Measurements from ENCODE around the gene ZBTB21.
"Not testable (repeated sequence)": the region's sequence is repeated elsewhere in the genome, so short reads cannot be mapped to it uniquely, and the experiment has no call there.

Gene ZBTB21

GRCh38 chr21:41960386-41960785 is 49.8 kb downstream of the ZBTB21 start:
- DNase-seq (ENCODE audit: low read depth, low spot score) = no peak
- Histone ChIP-seq H3K27ac (ENCODE audit: low read length) (no peak overlapping the region), H3K4me1 (ENCODE audit: control insufficient read depth, insufficient read depth, low read length) (no peaks in the 10 kb centered on the region; the same call in 1 of the 2 replicates), H3K27me3 (ENCODE audit: control insufficient read depth, insufficient read depth, low read length) (no peaks in the 10 kb centered on the region), H3K36me3 (ENCODE audit: control insufficient read depth, insufficient read depth, low read length) (no peaks in the 10 kb centered on the region), H3K9me3 (ENCODE audit: control insufficient read depth, insufficient read depth, low read length) (no peaks in the 10 kb centered on the region), H3K4me3 (ENCODE audit: low read length) (no peak overlapping the region)
- no CpG with 5 or more reads among the region's 8 CpGs for WGBS (ENCODE audit: insufficient coverage, insufficient read length)

- not testable (repeated sequence) for H3K36me3 ChIP-seq (ENCODE audit: control insufficient read depth, insufficient read depth, low read length); DNase-seq (ENCODE audit: low read depth, low spot score); H3K27ac ChIP-seq (ENCODE audit: low read length); H3K4me3 ChIP-seq (ENCODE audit: low read length); H3K9me3 ChIP-seq (ENCODE audit: control insufficient read depth, insufficient read depth, low read length); H3K4me1 ChIP-seq (ENCODE audit: control insufficient read depth, insufficient read depth, low read length); H3K27me3 ChIP-seq (ENCODE audit: control insufficient read depth, insufficient read depth, low read length)
- WGBS (ENCODE audit: insufficient coverage, insufficient read length) = no CpG with 5 or more reads among the region's 11 CpGs
Measured at GRCh38 chr21:41959697-41960096, 50.5 kb downstream of the ZBTB21 start.

- no peak for DNase-seq (ENCODE audit: low read depth, low spot score)
- H3K36me3 ChIP-seq (ENCODE audit: control insufficient read depth, insufficient read depth, low read length) = no peaks in the 10 kb centered on the region
- no CpG with 5 or more reads among the region's 16 CpGs for WGBS (ENCODE audit: insufficient coverage, insufficient read length)
- H3K4me3 ChIP-seq (ENCODE audit: low read length) = no peak overlapping the region
- peaks cover 4% of the 10 kb centered on the region for H3K4me1 ChIP-seq (ENCODE audit: control insufficient read depth, insufficient read depth, low read length)
- no peaks in the 10 kb centered on the region for H3K9me3 ChIP-seq (ENCODE audit: control insufficient read depth, insufficient read depth, low read length)
- H3K27ac ChIP-seq (ENCODE audit: low read length) = no peak overlapping the region
- H3K27me3 ChIP-seq (ENCODE audit: control insufficient read depth, insufficient read depth, low read length) = no peaks in the 10 kb centered on the region
Measured at GRCh38 chr21:41958886-41959563, 51.1 kb downstream of the ZBTB21 start.

GRCh38 chr21:41957991-41958766 is 52.0 kb downstream of the ZBTB21 start:
- Histone ChIP-seq H3K27ac (ENCODE audit: low read length) (no peak overlapping the region), H3K4me3 (ENCODE audit: low read length) (no peak overlapping the region), H3K9me3 (ENCODE audit: control insufficient read depth, insufficient read depth, low read length) (no peaks in the 10 kb centered on the region), H3K36me3 (ENCODE audit: control insufficient read depth, insufficient read depth, low read length) (no peaks in the 10 kb centered on the region; the same call in 1 of the 2 replicates), H3K27me3 (ENCODE audit: control insufficient read depth, insufficient read depth, low read length) (no peaks in the 10 kb centered on the region), H3K4me1 (ENCODE audit: control insufficient read depth, insufficient read depth, low read length) (peaks cover 4% of the 10 kb centered on the region)
- no CpG with 5 or more reads among the region's 24 CpGs for WGBS (ENCODE audit: insufficient coverage, insufficient read length)
- DNase-seq (ENCODE audit: low read depth, low spot score) = no peak

GRCh38 chr21:41956926-41957729 is 53.0 kb downstream of the ZBTB21 start:
- Histone ChIP-seq H3K27me3 (ENCODE audit: control insufficient read depth, insufficient read depth, low read length) (peaks cover 4% of the 10 kb centered on the region; the same call in 1 of the 2 replicates), H3K36me3 (ENCODE audit: control insufficient read depth, insufficient read depth, low read length) (no peaks in the 10 kb centered on the region; the same call in 1 of the 2 replicates), H3K27ac (ENCODE audit: low read length) (no peak overlapping the region), H3K4me1 (ENCODE audit: control insufficient read depth, insufficient read depth, low read length) (peaks cover 4% of the 10 kb centered on the region), H3K4me3 (ENCODE audit: low read length) (no peak overlapping the region), H3K9me3 (ENCODE audit: control insufficient read depth, insufficient read depth, low read length) (no peaks in the 10 kb centered on the region)
- no peak for DNase-seq (ENCODE audit: low read depth, low spot score)
- no CpG with 5 or more reads among the region's 9 CpGs for WGBS (ENCODE audit: insufficient coverage, insufficient read length)

GRCh38 chr21:41955516-41955915 is 54.6 kb downstream of the ZBTB21 start:
- Histone ChIP-seq H3K4me3 (ENCODE audit: low read length) (no peak overlapping the region), H3K9me3 (ENCODE audit: control insufficient read depth, insufficient read depth, low read length) (no peaks in the 10 kb centered on the region), H3K4me1 (ENCODE audit: control insufficient read depth, insufficient read depth, low read length) (peaks cover 9% of the 10 kb centered on the region), H3K27ac (ENCODE audit: low read length) (no peak overlapping the region), H3K27me3 (ENCODE audit: control insufficient read depth, insufficient read depth, low read length) (peaks cover 4% of the 10 kb centered on the region; the same call in 1 of the 2 replicates), H3K36me3 (ENCODE audit: control insufficient read depth, insufficient read depth, low read length) (no peaks in the 10 kb centered on the region; the same call in 1 of the 2 replicates)
- no peak for DNase-seq (ENCODE audit: low read depth, low spot score)
- no CpG with 5 or more reads among the region's 10 CpGs for WGBS (ENCODE audit: insufficient coverage, insufficient read length)

- H3K9me3 ChIP-seq (ENCODE audit: control insufficient read depth, insufficient read depth, low read length) = no peaks in the 10 kb centered on the region
- WGBS (ENCODE audit: insufficient coverage, insufficient read length) = 100% methylated on average over 14 of the region's 20 CpGs
- no peaks in the 10 kb centered on the region; the same call in 1 of the 2 replicates for H3K36me3 ChIP-seq (ENCODE audit: control insufficient read depth, insufficient read depth, low read length)
- peaks cover 9% of the 10 kb centered on the region for H3K4me1 ChIP-seq (ENCODE audit: control insufficient read depth, insufficient read depth, low read length)
- peaks cover 4% of the 10 kb centered on the region; the same call in 1 of the 2 replicates for H3K27me3 ChIP-seq (ENCODE audit: control insufficient read depth, insufficient read depth, low read length)
- no peak overlapping the region; the same call in 1 of the 2 replicates for H3K4me3 ChIP-seq (ENCODE audit: low read length)
- H3K27ac ChIP-seq (ENCODE audit: low read length) = no peak overlapping the region
- DNase-seq (ENCODE audit: low read depth, low spot score) = no peak
Measured at GRCh38 chr21:41954654-41955499, 55.3 kb downstream of the ZBTB21 start.

- Histone ChIP-seq H3K27ac (ENCODE audit: low read length) (no peak within 1 kb of the TSS), H3K27me3 (ENCODE audit: control insufficient read depth, insufficient read depth, low read length) (peaks cover 4% of the 10 kb centered on the region; the same call in 1 of the 2 replicates), H3K4me3 (ENCODE audit: low read length) (peak within 1 kb of the TSS; percentile 73), H3K9me3 (ENCODE audit: control insufficient read depth, insufficient read depth, low read length) (no peaks in the 10 kb centered on the region), H3K36me3 (ENCODE audit: control insufficient read depth, insufficient read depth, low read length) (no peaks in the 10 kb centered on the region; the same call in 1 of the 2 replicates), H3K4me1 (ENCODE audit: control insufficient read depth, insufficient read depth, low read length) (peaks cover 9% of the 10 kb centered on the region)
- 100% methylated on average over 1 of the region's 85 CpGs for WGBS (ENCODE audit: insufficient coverage, insufficient read length)
- DNase-seq (ENCODE audit: low read depth, low spot score) = peak; percentile 31
Measured at GRCh38 chr21:41953831-41954653, 56.1 kb downstream of the ZBTB21 start, which contains the start of gene C2CD2. Gene C2CD2, minus strand, starts transcription at chr21:41954018. Its CDS starts 370 bp downstream, at chr21:41953648.

- Histone ChIP-seq H3K27ac (ENCODE audit: low read length) (no peak overlapping the region), H3K36me3 (ENCODE audit: control insufficient read depth, insufficient read depth, low read length) (no peaks in the 10 kb centered on the region; the same call in 1 of the 2 replicates), H3K4me1 (ENCODE audit: control insufficient read depth, insufficient read depth, low read length) (peaks cover 9% of the 10 kb centered on the region), H3K27me3 (ENCODE audit: control insufficient read depth, insufficient read depth, low read length) (peaks cover 4% of the 10 kb centered on the region; the same call in 1 of the 2 replicates), H3K4me3 (ENCODE audit: low read length) (peak overlapping the region; percentile 73), H3K9me3 (ENCODE audit: control insufficient read depth, insufficient read depth, low read length) (no peaks in the 10 kb centered on the region)
- DNase-seq (ENCODE audit: low read depth, low spot score) = no peak
- no CpG with 5 or more reads among the region's 67 CpGs for WGBS (ENCODE audit: insufficient coverage, insufficient read length)
Measured at GRCh38 chr21:41953249-41953830, 56.8 kb downstream of the ZBTB21 start.

All from iPS DF 6.9 (cell line).